ENCODE measurements around the gene GATA2.

The GATA2 gene

DNA sequence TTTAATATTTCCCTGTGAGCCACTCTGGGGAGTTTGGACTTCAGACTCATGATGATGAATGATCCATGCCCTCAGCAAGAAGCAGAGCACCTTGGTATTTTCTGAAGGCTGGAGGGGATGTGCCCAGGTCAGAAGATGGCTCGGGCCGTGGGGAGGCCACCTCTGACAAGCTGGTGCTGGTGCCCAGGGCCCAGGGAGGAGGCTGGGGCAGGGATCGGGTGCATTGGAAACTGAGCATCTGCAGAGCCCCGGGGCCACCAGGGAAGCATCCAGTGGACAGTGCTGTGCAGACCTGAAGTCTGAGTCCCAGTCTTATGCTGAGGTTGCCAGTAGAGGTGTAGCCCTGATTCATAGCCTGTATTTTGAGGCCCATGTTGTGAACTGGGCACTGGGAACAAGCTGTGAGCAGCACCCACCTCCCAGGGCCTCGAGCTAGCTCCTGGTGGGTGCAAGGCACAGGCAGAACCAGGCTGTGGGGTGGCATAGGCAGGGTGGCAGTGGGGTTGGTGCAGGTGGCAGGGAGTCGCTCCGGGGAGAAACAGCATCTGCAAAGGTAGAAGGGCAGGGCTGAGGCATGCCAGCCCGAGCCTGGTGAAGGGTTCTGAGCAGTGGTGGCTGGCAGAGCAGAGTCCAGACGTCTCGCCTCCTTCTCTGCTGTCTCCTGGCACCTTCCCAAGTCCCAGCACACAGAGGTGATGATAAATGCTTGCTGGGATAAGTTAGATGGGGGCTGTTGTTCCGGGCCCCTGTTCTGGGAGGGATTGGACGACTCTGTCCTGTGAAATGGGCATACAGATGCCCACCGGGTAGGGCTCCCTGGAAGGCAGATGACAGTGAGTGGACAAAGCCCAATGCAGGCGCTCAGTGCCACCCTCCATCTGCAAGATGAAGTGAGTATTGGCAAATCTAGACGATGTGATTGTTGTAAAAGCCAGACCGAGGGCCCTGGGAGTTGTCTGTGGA lies 36.9 kb downstream of the GATA2 start:
- peak; percentile 67 for DNase-seq

DNA sequence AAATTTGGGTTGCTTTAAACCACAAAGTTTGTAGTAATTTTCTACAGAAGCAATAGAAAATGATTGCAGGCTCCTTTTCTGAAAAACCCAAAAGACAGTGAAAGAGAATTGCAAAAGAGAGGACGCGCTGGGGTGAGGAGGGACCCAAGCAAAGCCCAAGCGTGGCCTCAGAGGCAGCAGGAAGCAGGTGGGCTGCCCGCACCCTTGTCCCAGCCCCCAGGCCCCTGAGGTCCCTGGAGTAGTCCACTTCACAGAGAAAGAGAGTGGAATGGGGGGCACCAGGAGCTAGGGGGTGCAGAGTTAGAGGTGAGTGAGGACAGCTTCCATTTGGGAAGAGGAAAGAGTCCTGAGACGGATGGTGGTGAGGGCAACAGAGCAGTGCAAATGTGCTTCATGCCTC lies 37.9 kb downstream of the GATA2 start:
- no peak for DNase-seq

- no peak for DNase-seq
These were observed 38.7 kb downstream of the GATA2 start for GRCh38 chr3:128454310-128454618.

- DNase-seq: no peak
These were observed 39.3 kb downstream of the GATA2 start for GRCh38 chr3:128453501-128454309.

DNA sequence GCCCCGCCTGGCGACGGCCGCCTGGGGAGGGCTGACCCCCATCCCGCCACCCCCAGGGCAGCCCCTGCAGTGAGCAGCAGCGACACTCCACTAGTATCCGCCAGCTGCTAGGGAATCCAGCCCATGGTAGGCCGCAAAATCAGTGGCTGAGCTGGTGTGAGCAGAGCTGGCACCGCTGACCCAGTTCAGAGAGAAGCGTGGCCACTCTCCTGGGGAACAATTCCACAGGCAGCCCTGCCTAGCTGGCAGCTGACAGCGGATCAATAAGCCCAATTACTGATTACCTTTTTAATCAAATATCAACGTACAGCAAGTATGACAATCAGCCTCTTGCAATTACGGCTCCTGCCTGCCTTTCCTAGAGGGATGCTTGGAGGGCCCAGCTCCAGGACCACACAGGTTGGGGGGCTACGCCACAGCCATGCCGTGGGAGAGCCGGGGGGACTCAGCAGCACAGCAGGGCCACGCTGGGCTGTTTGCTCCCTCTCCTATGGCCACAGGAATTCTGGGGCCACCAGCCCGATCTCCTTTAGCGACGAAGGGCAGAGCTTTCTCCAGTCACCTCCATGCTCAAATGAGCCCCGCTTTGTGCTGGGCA lies 40.2 kb downstream of the GATA2 start:
- DNase-seq: no peak

GRCh38 chr3:128452120-128452519 lies 40.9 kb downstream of the GATA2 start:
- DNase-seq: no peak

- DNase-seq: no peak
These were observed 43.8 kb downstream of the GATA2 start for GRCh38 chr3:128449111-128449638.

DNA sequence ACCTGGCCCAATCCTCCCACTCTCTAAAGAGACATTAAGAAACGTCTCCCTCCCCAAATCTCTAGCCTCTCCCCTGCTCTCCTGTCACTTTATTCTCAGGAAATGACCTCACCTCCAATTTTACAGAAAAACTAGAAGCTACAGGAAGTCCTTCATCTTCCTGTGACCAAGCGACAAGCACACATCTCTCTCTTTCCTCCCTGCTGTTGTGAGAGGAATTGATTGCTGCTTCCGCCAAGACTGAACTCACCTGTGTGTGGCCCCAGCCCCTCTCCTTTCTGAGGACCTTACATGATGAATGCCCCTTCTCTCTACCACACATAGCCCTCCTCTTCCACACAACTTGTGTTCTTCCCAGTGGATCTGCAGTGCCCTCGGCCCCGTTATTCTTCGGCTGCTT lies 44.5 kb downstream of the GATA2 start:
- no peak for DNase-seq

DNA sequence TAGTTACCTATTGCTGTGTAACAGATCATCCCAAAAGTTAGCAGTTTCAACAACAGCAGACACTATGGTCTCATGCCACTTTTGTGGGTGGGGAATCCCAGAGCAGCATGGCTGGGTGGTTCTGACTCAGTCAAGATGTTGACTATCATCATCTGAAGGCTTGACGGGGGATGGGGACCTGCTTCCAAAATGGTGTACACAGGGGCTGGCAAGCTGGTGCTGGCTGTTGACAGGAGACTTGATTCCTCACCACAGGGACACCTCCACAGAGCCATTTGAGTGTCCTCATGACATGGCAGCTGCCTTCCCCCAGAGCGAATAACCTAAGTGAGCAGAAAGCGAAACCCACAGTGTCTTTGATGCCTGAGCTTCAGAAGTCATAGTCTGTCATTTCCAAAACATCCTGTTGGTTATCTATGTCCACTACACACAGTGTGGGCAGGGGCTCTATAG lies 45.4 kb downstream of the GATA2 start:
- DNase-seq: no peak

- no peak for DNase-seq
These were observed 46.2 kb downstream of the GATA2 start for GRCh38 chr3:128446821-128447220.

DNA sequence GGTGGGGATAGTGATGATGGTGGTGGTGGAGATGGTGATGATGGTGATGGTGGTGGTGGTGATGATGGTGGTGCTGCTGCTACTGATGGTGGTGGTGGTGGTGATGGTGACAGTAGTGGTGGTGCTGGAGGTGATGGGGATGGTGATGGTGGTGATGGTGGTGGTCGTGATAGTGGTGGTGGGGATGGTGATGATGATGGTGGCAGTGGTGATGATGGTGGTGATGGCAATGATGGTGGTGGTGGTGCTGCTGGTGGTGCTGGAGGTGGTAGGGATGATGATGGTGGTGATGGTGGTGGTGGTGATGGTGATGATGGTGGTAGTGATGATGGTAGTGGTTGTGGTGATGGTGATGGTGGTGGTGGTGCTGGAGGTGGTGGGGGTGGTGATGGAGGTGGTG lies 47.6 kb downstream of the GATA2 start:
- no peak for DNase-seq

GRCh38 chr3:128443771-128444170 lies 49.2 kb downstream of the GATA2 start:
- DNase-seq: no peak

GRCh38 chr3:128442949-128443348 lies 50.1 kb downstream of the GATA2 start:
- no peak for DNase-seq

GRCh38 chr3:128442070-128442469 lies 50.9 kb downstream of the GATA2 start:
- no peak for DNase-seq

GRCh38 chr3:128439226-128439625 lies 53.8 kb downstream of the GATA2 start:
- no peak for DNase-seq

- DNase-seq: peak; percentile 69
These were observed 54.4 kb downstream of the GATA2 start for GRCh38 chr3:128438488-128439072.

GRCh38 chr3:128436214-128436613 lies 56.8 kb downstream of the GATA2 start:
- no peak for DNase-seq

DNA sequence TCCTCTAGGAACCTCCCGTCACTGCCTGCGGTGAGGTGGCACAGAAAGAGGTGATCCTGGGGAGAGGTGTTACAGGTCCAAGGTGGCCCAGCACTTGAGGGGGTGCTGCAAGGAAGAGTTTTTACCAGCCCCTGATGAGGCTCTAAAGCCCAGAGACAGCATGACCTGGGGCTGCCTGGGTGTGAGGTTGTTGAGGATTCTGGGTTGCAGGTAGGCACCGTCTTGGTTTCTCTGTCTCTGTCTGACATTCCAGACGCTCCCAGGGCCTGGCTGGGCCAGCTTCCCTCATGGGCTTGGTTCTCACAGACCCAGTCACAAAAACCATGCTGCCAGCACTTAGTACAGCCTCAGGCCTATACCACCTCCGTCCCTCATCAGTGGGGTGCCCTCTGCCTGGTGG lies 57.4 kb downstream of the GATA2 start:
- DNase-seq: no peak

- no peak for DNase-seq
These were observed 57.9 kb downstream of the GATA2 start for GRCh38 chr3:128435058-128435457.

DNA sequence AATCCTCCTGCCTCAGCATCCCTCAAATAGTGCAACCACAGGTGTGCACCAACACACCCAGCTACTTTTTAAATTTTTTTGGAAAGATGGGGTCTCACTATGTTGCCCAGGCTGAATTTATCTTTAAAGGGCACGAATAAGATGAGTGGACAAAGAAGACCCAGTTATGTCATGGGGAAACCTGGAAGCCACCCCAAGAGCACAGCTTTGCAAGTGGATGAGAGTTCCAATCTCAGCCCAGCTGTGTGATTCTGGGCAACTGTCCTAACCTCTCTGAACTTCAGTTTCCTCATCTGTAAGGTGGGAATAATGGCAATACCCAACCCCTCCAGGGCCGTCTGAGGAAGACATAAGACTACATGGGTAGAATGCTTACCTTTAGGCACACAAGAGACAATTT lies 58.5 kb downstream of the GATA2 start:
- no peak for DNase-seq

GRCh38 chr3:128433837-128434165 lies 59.2 kb downstream of the GATA2 start:
- no peak for DNase-seq

DNA sequence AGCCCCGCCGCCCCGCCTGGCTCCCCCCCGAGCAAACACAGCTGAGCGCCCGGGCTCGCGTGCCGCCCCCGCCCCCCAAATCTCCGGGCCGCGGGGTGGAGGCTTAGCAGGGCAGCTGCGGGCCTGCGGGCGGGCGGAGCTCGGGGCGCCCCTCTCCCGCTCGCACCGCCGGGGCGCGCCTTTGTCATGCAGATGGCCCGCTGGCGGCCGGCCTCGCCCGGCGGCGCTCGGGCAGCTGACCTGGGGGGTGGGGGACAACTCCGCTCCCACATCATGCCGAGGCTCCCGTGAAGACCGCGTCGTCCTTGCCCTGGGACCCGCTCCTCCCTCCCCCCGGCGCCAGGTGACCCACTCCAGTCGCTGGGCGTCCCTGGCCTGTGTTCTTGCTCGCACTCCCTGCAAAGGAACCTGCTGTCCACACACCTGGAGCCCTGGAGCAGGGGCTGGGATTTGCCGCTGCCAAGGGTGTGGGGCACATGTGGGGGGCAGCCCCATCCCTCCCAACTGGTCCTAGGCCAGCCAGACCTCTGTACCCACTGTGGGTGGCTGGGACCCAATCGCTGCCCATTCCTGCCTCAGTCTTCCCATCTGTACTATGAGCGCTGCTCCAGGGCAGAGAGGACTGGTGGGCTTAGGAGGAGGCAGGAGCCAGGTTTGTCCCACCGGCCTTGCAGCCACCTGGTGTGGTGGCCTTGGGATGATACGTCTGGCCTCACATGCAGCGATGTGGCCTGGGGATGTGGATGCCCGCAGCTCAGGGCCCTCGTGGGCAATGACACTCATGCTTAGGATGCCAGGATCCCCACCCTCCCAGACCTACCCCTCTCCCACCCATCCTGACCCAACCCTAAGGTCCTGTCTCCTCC lies 59.8 kb downstream of the GATA2 start:
- peak; percentile 47 for DNase-seq
